ENCODE measurements around the gene ZNF280D.

DNA sequence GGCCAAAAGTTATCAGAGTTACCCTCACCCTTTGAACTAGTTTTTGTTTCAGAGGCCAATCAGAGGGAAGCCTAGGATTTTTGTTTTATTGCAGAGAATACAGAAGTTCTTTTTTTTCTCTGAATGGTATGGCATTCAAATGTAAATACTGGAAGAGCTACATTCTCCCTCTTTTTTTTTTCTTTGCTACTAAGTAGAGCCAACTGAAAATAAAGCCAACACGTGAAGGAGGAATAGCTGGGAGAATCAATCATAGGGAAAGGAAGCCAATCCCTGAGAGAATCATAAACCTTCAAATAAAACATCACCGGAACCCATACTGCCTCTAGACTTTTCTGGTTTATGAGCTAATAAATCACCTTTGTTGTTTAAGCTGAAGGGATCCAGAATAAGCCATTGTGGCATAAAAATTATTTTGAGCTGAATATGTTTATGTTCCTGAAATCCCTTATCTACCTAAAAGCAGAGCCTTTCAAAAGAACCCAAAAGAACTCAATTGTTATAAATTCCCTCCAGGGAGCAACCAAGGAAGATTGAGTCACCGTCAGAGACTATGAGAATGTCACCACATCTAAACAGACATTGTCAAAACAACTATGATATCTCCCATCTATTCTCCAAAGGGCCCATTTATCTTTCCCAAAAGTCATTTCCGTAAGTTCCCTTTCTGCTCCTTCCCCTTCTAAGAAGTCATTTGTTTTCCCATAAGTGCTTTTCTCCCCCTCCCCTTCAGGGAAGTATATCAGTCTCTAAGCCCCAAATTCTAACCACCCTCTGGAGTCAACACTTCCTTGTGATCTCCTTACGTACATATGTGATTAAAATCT is 3.8 kb upstream of the ZNF280D start:
- no peak for TF ChIP-seq EZH2 (IDR thresholded peaks at IDR 0.05; ENCODE audit: borderline replicate concordance, insufficient read depth, low read length, poor library complexity, severe bottlenecking)
- no peak for TF ChIP-seq CTCF (IDR thresholded peaks at IDR 0.05; ENCODE audit: poor library complexity, severe bottlenecking)
- no peak for TF ChIP-seq MXI1 (conservative IDR thresholded peaks at IDR 0.05; ENCODE audit: poor library complexity, severe bottlenecking)
